HepG2 (cell line): ENCODE data around the gene TEKT2. TPM values are rescaled to one million over a fixed set of nuclear protein-coding genes. Genes with fewer than 3 reads are reported as not detected.

ENCODE experiments used
- ATF7-NPFF ChIP-seq: sonication (generic); formaldehyde crosslinking; IDR thresholded peaks from 2 replicates; pipeline ENCODE4 v1.8.1; 2023; ENCODE audit warnings: mild to moderate bottlenecking, low read depth, missing genetic modification reagents, moderate library complexity
- CREB1 ChIP-seq, 2 experiments: fragments of 450-650 bp in 1 of 2; IDR thresholded peaks; 2 replicates each; pipeline ENCODE4 v1.6.1; 2016 to 2017; ENCODE audit warnings: control low read depth in 1 of 2, mild to moderate bottlenecking in 1 of 2, missing compliant biosample characterization in 1 of 2, missing genetic modification characterization in 1 of 2
- GZF1 ChIP-seq: sonication (generic); formaldehyde crosslinking; IDR thresholded peaks from 2 replicates; pipeline ENCODE4 v1.5.1; 2020; ENCODE audit warnings: mild to moderate bottlenecking, missing genetic modification reagents
- MTF1 ChIP-seq: sonication (generic); formaldehyde crosslinking; IDR thresholded peaks from 2 replicates; pipeline ENCODE4 v1.5.0; 2020; ENCODE audit warnings: missing genetic modification reagents
- POGZ ChIP-seq: sonication (generic); formaldehyde crosslinking; IDR thresholded peaks from 2 replicates; pipeline ENCODE4 v1.4.0; 2020; ENCODE audit warnings: mild to moderate bottlenecking, missing genetic modification reagents
- POLR2AphosphoS2 ChIP-seq: IDR thresholded peaks from 2 replicates; pipeline ENCODE4 v1.6.1; 2011; ENCODE audit warnings: low read depth, low read length, improper control_type of control experiment
- SMARCE1 ChIP-seq: fragments of 450-650 bp; IDR thresholded peaks from 2 replicates; pipeline ENCODE4 v1.6.1; 2017; ENCODE audit warnings: borderline replicate concordance
- SMC3 ChIP-seq: IDR thresholded peaks from 2 replicates; pipeline ENCODE4 v1.6.1; 2011; ENCODE audit warnings: low read length, improper control_type of control experiment
- TAF1 ChIP-seq: sonication (generic); formaldehyde crosslinking; IDR thresholded peaks from 2 replicates; pipeline ENCODE4 v1.4.0; 2020; ENCODE audit warnings: missing genetic modification reagents
- TCF12 ChIP-seq, 2 experiments: fragments of 450-650 bp in 1 of 2; sonication (generic) in 1 of 2; formaldehyde crosslinking in 1 of 2; IDR thresholded peaks; 2 replicates each; pipeline versions ENCODE4 v1.6.1 to v1.8.0; 2017 to 2022; ENCODE audit warnings: antibody characterized with exemption in 1 of 2, mild to moderate bottlenecking in 1 of 2, missing genetic modification reagents in 1 of 2, moderate library complexity in 1 of 2
- ZNF441 ChIP-seq: sonication (generic); formaldehyde crosslinking; IDR thresholded peaks from 2 replicates; pipeline ENCODE4 v1.7.0; 2021; ENCODE audit warnings: missing genetic modification reagents, borderline replicate concordance
- ZNF614 ChIP-seq: IDR thresholded peaks from 2 replicates; pipeline ENCODE4 v1.6.1; 2018; ENCODE audit warnings: missing biosample characterization, missing genetic modification reagents, inconsistent platforms, borderline replicate concordance
- ZNF816 ChIP-seq: sonication (generic); formaldehyde crosslinking; IDR thresholded peaks from 2 replicates; pipeline ENCODE4 v1.8.0; 2022; ENCODE audit warnings: missing genetic modification reagents, mild to moderate bottlenecking, borderline replicate concordance
- polyA plus RNA-seq, 8 experiments: library from polyadenylated mRNA; depleted of rRNA in 3 of 8; stranded (reverse) in 7 of 8; unstranded in 1 of 8; fragments of >200 nt; fragmentation: Illumina TruSeq in 4 of 8; extraction: Trizol in 4 of 8; gene quantifications; 2 replicates each; pipeline versions ENCODE4 v1.2.1 to v1.2.3, GENCODE V29; 2011 to 2016; ENCODE audit warnings: low read depth in 4 of 8, missing spikeins in 1 of 8, mixed read lengths in 1 of 8; ENCODE audit not compliant: insufficient read depth in 1 of 8
- total RNA-seq, 5 experiments: library from RNA; depleted of rRNA; stranded (reverse); fragments of >200 nt; fragmentation: Illumina TruSeq; extraction: Trizol; gene quantifications; 2 replicates each; pipeline ENCODE4 v1.2.3, GENCODE V29; 2016; ENCODE audit warnings: low read depth in 1 of 5
- TF ChIP-seq, protein P1 (sequence below): sonication (generic); formaldehyde crosslinking; IDR thresholded peaks from 2 replicates; pipeline ENCODE4 v1.4.0; 2020; ENCODE audit warnings: low read depth, missing genetic modification reagents
- TF ChIP-seq, protein P2 (sequence below): sonication (generic); formaldehyde crosslinking; IDR thresholded peaks from 2 replicates; pipeline ENCODE4 v1.5.1; 2020; ENCODE audit warnings: mild to moderate bottlenecking, moderate library complexity, missing genetic modification reagents
- TF ChIP-seq, protein P3 (sequence below): sonication (generic); formaldehyde crosslinking; IDR thresholded peaks from 2 replicates; pipeline ENCODE4 v1.4.0; 2020; ENCODE audit warnings: missing genetic modification reagents
- TF ChIP-seq, protein P4 (sequence below): sonication (generic); formaldehyde crosslinking; IDR thresholded peaks from 2 replicates; pipeline ENCODE4 v1.4.0; 2020; ENCODE audit warnings: mild to moderate bottlenecking, low read depth, missing genetic modification reagents

Gene TEKT2
- total and polyA plus RNA-seq, 2 of the 13 experiments (the other 11 are each of a cell fraction or from before 2014, with no cell fraction given), result 0.31 to 0.38 TPM

DNA sequence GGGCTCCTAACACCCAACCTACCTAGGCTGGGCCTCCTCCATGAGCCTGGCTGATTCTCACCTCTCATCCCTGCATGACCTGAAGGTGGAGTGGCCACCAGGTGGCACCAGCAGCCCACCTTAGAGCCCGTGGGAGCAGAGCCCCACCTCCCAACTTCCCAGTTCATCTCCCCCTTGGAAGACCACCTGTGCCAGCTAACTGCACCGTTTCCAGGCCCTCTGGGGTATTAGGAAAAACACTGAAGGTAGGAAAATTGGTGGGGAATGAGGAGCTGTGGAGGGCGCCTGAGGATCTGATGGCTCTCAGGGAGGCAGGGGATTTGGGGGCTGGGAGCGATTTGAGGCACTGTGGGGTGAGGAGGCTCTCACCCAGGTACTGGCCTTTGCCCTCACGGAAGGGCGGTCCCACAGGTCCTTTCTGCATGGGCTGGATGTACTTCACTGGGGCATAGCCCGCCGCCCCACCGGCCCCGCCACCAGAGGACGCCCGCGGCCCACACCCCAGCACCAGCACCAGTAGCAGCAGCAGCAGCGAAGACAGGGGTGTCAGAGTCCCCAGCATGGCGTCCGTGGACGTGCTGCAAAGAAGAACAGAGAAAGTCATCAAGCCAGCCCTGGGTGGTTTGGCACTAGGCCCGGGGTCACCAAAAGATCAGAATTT is 15.9 kb downstream of the TEKT2 start (continued):
- TF ChIP-seq, protein P1, sequence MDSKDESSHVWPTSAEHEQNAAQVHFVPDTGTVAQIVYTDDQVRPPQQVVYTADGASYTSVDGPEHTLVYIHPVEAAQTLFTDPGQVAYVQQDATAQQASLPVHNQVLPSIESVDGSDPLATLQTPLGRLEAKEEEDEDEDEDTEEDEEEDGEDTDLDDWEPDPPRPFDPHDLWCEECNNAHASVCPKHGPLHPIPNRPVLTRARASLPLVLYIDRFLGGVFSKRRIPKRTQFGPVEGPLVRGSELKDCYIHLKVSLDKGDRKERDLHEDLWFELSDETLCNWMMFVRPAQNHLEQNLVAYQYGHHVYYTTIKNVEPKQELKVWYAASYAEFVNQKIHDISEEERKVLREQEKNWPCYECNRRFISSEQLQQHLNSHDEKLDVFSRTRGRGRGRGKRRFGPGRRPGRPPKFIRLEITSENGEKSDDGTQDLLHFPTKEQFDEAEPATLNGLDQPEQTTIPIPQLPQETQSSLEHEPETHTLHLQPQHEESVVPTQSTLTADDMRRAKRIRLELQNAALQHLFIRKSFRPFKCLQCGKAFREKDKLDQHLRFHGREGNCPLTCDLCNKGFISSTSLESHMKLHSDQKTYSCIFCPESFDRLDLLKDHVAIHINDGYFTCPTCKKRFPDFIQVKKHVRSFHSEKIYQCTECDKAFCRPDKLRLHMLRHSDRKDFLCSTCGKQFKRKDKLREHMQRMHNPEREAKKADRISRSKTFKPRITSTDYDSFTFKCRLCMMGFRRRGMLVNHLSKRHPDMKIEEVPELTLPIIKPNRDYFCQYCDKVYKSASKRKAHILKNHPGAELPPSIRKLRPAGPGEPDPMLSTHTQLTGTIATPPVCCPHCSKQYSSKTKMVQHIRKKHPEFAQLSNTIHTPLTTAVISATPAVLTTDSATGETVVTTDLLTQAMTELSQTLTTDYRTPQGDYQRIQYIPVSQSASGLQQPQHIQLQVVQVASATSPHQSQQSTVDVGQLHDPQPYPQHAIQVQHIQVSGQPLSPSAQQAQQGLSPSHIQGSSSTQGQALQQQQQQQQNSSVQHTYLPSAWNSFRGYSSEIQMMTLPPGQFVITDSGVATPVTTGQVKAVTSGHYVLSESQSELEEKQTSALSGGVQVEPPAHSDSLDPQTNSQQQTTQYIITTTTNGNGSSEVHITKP (CRISPR knock-in tag), result no peak
- TF ChIP-seq ZNF441 (CRISPR knock-in tag) (no peak), ZNF816 (CRISPR knock-in tag) (no peak), SMC3 (peak; percentile 86), POLR2AphosphoS2 (no peak), SMARCE1 (no peak), ZNF614 (peak; percentile 45; the same call in 1 of the 2 replicates), ATF7-NPFF (CRISPR knock-in tag) (no peak), POGZ (CRISPR knock-in tag) (0 out of 2 replicates have a peak, but pooled peaks have one; percentile 28), TCF12 (IDR thresholded peaks at IDR 0.05) (no peak), TCF12 (CRISPR knock-in tag; IDR thresholded peaks at IDR 0.05) (0 out of 2 replicates have a peak, but pooled peaks have one; percentile 32), MTF1 (CRISPR knock-in tag) (no peak), GZF1 (CRISPR knock-in tag) (no peak), TAF1 (CRISPR knock-in tag) (no peak), CREB1 (IDR thresholded peaks at IDR 0.05) (no peak), CREB1 (CRISPR knock-in tag; IDR thresholded peaks at IDR 0.05) (no peak)
- TF ChIP-seq, protein P2, sequence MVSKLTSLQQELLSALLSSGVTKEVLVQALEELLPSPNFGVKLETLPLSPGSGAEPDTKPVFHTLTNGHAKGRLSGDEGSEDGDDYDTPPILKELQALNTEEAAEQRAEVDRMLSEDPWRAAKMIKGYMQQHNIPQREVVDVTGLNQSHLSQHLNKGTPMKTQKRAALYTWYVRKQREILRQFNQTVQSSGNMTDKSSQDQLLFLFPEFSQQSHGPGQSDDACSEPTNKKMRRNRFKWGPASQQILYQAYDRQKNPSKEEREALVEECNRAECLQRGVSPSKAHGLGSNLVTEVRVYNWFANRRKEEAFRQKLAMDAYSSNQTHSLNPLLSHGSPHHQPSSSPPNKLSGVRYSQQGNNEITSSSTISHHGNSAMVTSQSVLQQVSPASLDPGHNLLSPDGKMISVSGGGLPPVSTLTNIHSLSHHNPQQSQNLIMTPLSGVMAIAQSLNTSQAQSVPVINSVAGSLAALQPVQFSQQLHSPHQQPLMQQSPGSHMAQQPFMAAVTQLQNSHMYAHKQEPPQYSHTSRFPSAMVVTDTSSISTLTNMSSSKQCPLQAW, result no peak
- TF ChIP-seq, protein P3, sequence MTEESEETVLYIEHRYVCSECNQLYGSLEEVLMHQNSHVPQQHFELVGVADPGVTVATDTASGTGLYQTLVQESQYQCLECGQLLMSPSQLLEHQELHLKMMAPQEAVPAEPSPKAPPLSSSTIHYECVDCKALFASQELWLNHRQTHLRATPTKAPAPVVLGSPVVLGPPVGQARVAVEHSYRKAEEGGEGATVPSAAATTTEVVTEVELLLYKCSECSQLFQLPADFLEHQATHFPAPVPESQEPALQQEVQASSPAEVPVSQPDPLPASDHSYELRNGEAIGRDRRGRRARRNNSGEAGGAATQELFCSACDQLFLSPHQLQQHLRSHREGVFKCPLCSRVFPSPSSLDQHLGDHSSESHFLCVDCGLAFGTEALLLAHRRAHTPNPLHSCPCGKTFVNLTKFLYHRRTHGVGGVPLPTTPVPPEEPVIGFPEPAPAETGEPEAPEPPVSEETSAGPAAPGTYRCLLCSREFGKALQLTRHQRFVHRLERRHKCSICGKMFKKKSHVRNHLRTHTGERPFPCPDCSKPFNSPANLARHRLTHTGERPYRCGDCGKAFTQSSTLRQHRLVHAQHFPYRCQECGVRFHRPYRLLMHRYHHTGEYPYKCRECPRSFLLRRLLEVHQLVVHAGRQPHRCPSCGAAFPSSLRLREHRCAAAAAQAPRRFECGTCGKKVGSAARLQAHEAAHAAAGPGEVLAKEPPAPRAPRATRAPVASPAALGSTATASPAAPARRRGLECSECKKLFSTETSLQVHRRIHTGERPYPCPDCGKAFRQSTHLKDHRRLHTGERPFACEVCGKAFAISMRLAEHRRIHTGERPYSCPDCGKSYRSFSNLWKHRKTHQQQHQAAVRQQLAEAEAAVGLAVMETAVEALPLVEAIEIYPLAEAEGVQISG (CRISPR knock-in tag), result peak; percentile 43; the same call in 1 of the 2 replicates
- TF ChIP-seq, protein P4, sequence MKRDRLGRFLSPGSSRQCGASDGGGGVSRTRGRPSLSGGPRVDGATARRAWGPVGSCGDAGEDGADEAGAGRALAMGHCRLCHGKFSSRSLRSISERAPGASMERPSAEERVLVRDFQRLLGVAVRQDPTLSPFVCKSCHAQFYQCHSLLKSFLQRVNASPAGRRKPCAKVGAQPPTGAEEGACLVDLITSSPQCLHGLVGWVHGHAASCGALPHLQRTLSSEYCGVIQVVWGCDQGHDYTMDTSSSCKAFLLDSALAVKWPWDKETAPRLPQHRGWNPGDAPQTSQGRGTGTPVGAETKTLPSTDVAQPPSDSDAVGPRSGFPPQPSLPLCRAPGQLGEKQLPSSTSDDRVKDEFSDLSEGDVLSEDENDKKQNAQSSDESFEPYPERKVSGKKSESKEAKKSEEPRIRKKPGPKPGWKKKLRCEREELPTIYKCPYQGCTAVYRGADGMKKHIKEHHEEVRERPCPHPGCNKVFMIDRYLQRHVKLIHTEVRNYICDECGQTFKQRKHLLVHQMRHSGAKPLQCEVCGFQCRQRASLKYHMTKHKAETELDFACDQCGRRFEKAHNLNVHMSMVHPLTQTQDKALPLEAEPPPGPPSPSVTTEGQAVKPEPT (CRISPR knock-in tag), result no peak
